Hindlimb muscle (tissue), 1 donor: ENCODE data around the gene SERTAD1. TPM values are rescaled to one million over a fixed set of nuclear protein-coding genes. Genes with fewer than 3 reads are reported as not detected.
"Not testable (repeated sequence)": the region's sequence is repeated elsewhere in the genome, so short reads cannot be mapped to it uniquely, and the experiment has no call there.

Experiments
- DNase-seq: peaks from one replicate; pipeline ENCODE4 v3.0.0-alpha.2; 2013
- polyA plus RNA-seq: library from polyadenylated mRNA; unstranded; fragments of 120-200 nt; gene quantifications from one replicate; pipeline ENCODE4 v1.2.1, GENCODE V29; 2013; ENCODE audit not compliant: insufficient read length

The SERTAD1 gene
- polyA plus RNA-seq: 7.3 TPM

DNA sequence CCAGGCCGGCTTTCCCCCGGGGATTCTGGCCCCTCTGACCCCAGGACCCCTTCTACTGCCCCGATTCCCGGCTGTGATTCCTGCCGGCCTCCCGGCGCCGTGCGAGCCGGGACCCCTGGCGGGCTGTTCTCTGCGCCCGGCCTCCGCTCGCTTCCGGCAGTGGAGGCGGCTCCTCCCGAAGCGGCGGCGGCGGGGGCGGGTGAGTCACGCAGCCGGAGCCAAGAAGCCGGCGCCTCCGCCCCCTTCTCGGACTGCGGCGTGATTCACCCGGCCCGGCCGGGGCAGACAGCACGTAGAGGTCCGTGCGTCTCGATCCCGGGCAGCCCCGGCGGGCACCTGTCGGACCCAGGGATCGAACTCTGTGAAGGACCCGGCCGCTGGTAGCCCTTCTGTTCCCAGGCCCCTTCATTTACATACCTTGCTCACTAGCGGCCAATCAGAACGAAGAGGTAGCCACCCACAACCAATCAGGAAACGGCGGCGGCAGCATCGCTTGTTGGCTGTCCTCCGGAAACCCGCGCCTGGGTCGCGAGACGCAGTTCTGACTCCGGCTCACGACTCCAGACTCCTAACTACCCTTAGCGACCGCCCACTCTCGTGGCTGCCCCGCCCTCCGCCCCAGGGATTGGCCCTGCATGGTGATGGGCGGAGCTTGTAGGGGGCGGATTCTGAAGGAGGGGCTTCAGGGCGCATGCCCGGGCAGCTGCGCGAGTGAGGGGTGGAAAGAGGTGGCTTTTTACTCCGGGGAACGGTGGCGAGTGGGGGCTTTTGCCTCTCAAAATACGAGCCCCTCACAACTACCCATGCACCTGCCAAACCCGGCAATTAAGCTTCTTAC, at the start of gene SERTAD1:
Gene SERTAD1, minus strand, starts transcription at position 543 of the 838 bp plus-strand sequence. CDS start 2,446 bp downstream, outside the sequence.
- peak; percentile 99 for DNase-seq

DNA sequence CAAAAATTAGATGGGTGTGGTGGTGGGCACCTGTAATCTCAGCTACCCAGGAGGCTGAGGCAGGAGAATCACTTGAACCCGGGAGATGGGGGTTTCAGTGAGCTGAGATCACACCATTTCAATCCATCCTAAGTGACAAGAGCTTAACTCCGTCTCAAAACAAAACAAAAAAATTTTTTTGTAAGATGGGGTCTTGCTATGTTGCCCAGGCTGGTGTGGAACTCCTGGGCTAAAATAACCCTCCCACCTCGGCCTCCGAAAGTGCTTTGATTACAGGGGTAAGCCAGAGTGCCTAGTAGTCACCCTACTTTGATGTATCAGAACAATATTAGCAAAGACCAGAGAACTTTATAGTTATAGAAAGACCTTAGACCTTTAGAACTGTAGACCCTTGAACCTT, 48.9 kb upstream of the SERTAD1 start:
- no peak for DNase-seq

DNA sequence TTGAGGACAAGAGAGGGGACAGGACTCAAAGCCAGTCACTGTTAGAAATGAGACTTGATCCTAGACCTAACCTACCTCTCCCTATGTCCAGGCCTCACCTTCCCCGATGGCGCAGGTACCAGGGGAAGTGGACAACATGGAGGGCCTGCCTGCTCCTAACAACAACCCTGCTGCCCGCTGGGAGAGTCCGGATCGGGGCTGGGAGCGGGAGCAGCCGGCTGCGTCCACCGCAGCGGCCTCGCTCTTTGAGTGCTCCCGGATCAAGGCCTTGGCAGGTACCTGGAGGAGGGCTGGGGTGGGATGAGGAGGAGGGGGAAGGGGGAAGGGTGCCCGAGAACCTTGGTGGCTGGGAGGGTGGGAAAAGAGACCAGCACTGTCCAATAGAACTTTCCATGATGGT, 46.7 kb upstream of the SERTAD1 start:
- DNase-seq: no peak

DNA sequence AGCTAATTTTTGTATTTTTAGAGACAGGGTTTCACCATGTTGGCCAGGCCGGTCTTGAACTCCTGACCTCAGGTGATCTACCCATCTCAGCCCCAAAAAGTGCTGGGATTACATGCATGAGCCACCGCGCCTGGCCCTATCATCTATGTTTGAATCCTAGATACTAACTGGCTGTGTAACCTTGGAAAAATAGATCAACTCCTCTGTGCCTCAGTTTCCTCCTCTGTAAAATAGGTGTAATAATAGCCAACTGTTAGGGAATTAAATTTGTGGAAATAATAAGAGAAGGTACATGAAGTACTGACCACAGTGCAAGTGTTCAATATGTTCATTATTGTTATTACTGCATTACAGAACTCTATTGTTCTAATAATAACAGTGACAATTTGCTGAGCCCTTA, 45.3 kb upstream of the SERTAD1 start:
- no peak for DNase-seq

DNA sequence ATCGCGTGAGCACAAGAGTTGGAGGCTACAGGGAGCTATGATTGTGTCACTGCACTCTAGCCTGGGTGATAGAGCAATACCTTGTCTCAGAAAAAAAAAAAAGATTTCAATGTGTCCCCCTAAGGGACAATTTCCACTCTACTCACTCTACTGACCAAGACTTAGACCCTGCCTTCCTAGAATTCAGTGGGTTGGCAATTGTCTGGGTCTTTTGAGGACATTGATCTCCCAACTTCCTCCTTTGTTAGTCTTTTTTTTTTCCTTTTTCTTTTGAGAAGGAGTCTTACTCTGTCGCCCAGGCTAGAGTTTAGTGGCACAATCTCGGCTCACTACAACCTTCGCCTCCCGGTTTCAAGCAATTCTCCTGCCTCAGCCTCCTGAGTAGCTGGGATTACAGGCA, 43.2 kb upstream of the SERTAD1 start:
- no peak for DNase-seq

- no peak for DNase-seq
These were observed 41.4 kb upstream of the SERTAD1 start, which contains the start of gene SPTBN4 for GRCh38 chr19:40466985-40467734. SPTBN4 (plus strand) TSS chr19:40467001; CDS start chr19:40472622, 5,621 bp downstream.

DNA sequence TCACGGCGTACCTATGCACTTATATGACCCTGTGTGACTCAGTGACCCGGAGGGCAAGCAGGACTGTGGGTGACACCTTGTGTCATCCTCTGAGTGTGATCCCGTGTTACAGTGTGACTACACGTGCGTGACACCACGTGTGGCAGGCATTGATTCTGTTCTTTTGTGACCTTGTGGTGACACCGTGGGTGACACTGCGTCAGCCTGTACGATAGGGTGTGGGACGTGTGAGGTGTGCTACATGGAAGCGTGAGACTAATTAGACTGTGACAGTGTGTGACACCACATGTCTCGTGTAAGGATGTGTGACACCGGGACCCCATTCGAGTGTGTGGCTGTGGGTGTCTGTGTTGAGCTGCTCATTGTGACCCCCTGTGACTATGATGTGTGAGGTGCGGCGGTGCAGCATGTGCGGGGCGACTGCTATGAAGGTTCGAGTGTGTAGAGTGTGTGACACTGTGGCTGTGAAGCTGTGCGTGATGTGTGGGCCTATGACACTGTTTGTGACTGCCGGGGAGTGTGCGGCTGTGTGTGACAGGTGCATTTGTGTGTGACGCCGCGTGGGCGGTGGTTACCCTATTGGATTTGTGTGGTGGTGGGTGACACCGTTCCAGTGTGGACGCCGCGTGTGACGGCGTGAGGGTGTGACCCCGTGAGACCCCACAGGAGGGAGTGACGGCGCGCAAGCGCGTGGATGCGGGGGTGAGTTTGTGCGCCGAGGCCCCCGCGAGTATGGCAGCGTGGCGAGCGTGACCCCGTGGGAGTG, 40.6 kb upstream of the SERTAD1 start:
- no peak for DNase-seq

DNA sequence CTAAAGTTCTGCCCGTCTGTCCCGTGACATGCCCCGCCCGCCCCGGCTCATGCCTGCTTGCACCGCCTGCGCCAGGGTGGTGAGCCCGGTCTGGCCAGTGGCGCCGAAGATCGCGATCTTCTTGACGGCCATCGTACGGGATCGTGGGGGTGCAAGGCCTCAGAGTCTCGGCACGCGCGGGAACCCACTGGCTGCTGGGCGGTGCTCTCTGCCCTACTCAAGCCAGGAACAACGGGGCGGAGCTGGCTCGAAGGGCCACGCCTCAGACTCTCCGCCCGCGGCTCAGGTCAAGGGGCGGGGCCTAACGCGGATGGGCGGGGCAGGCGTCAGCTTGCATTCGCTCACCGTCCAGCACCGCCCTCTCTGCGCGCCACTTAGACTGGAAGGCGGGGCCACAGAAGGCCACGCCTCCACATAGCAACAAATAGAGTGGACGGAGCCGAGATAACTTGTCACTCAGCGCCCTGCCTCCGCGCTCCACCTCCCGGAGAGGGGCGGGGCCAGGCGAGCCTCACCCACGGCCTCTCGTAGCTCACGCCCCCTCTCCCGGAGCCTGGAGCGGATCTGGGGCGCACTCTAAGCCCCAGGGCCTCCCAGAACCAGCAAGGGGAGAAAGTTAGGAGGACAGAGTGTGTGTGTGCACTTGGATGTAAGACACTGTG, 39.9 kb upstream of the SERTAD1 start, which contains the start of gene BLVRB:
Gene BLVRB, minus strand, starts transcription at position 189 of the 662 bp plus-strand sequence. Its CDS starts 57 bp downstream, at position 132.
- peak; percentile 99 for DNase-seq

GRCh38 chr19:40465025-40465556, 39.3 kb upstream of the SERTAD1 start:
- DNase-seq: no peak

DNA sequence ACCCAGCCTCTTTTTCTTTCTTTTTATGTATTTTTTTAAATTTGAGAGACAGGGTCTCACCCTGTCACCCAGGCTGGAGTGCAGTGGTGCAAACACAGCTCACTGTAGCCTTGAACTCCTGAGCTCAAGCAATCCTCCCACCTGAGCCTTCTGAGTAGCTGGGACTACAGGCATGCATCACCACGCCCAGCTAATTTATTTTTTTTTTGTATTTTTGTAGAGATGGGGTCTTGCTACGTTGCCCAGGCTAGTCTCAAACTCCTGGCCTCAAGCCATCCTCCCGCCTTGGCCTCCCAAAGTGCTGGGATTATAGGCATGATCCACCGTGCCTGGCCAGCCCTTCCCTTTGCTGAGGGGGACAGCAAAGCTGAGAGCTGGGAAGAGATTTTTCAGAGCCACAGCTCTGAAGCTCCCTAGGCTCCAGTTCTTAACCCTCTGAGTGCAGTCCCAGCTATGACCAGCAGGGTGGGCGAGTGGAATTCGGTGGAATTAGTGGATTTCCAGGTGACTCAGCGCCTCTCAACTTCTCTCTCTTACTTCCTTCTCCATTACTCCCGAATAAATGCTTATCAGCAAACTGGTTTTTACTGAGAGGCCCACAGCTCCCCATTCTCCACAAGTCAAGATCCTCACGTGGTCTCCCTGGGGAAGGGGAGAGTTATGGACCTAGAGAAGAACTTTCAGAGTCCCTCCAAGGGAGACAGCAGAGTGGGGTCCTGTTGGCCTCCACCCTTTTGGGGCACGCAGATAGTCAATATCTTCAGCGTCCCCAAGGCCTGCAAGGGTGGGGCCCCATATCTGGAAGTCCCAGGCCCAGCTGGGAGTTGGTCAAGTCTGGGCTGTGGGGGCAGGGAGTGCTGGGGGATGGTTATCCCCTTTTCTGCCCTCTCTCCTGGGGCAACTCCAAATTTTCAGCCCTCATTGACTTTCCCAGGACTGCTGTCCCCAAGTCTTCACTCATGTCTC, 38.5 kb upstream of the SERTAD1 start:
- peak; percentile 74 for DNase-seq

GRCh38 chr19:40463587-40464037, 37.8 kb upstream of the SERTAD1 start:
- DNase-seq: not testable (repeated sequence)

- DNase-seq: no peak
These were observed 36.0 kb upstream of the SERTAD1 start for GRCh38 chr19:40461669-40462221.

GRCh38 chr19:40460185-40460584, 34.4 kb upstream of the SERTAD1 start:
- DNase-seq: no peak

DNA sequence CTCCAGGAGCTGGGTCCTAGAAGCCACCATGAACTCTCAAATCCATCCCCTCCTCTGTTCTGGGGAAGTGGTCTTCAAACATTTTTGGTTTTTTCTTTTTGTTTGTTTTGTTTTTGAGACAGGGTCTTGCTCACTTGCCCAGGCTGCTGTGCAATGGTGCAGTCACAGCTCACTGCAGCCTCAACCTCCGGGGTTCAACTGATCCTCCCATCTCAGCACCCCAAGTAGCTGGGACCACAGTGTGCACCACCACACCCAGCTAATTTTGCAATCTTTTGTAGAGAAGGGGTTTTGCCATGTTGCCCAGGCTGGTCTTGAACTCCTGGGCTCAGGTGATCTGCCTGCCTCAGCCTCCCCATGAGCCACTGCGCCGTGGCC, 32.8 kb upstream of the SERTAD1 start:
- no peak for DNase-seq

GRCh38 chr19:40457953-40458596, 32.3 kb upstream of the SERTAD1 start:
- DNase-seq: no peak

DNA sequence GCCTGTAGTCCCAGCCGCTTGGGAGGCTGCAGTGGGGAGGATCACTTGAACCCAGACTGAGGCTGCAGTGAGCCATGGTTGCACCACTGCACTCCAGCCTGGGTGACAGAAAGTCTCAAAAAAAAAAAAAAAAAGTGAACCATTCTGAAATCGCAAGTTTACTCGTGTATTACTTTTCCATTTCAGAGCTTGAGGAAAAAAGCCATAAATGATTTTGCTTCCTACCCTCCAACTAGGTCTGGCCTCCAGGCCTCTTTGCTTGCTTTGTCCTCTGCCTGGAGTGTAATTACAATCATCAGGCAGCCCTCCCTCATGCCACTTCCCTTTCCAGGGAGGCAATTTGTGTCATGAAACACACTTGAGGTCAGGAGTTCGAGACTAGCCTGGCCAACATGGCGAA, 31.3 kb upstream of the SERTAD1 start:
- no peak for DNase-seq

GRCh38 chr19:40453943-40454342, 28.2 kb upstream of the SERTAD1 start:
- DNase-seq: not testable (repeated sequence)

DNA sequence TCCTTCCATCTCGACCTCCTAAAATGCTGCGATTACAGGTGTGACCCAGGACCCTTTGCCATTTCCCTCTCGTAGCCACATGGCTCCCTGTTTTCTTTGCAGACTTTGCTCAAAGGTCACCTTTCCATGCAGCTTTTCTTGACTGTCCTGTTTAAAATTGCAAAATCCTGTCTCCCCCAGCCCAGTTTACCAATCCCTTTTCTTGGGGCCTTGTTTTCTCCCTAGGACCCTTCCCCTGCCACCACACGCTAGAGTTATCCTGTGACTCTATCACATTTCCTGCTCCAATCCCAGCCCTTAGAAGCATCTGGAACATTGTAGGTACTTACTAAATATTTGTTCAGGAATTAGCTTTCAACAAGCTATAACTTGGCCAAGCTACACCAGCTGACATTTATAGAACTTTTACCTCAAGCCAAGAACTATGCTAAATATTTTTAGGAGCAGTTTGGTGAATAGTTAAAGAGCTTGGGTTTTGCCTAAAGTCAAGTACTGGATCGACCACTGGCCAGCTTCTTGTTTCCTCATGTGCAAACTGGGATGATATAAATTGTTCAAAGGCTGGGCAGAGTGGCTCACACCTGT, 27.5 kb upstream of the SERTAD1 start:
- no peak for DNase-seq

DNA sequence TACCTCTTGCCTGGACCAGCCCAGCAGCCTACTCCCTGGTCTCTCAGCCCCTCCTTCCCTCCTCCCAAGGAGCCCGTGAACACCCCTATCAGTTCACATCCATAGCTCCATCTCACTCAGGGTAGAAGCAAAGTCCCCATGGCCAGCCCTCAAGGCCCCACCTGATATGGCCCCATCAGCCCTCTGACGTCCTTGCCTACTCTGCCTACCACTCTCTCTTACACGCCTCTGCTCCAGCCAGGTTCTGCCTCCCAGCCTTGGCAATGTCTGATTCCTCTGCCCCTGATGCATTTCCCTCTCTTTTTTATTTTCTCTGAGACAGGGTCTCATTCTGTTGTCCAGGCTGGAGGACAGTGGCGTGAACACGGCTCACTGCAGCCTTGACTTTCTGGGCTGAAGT, 26.2 kb upstream of the SERTAD1 start:
- DNase-seq: no peak
